Activated naive CD8-positive, alpha-beta T cell treated with anti-CD3 and anti-CD28 coated beads, Interleukin-2, amount 50 U/mL, for 16 hours (primary cell): ENCODE data around the gene ABTB2.

Source experiments
- DNase-seq: peaks from one replicate; pipeline ENCODE4 v3.0.0-alpha.2; 2020; ENCODE audit warnings: low read depth, low spot score

The ABTB2 gene

DNA sequence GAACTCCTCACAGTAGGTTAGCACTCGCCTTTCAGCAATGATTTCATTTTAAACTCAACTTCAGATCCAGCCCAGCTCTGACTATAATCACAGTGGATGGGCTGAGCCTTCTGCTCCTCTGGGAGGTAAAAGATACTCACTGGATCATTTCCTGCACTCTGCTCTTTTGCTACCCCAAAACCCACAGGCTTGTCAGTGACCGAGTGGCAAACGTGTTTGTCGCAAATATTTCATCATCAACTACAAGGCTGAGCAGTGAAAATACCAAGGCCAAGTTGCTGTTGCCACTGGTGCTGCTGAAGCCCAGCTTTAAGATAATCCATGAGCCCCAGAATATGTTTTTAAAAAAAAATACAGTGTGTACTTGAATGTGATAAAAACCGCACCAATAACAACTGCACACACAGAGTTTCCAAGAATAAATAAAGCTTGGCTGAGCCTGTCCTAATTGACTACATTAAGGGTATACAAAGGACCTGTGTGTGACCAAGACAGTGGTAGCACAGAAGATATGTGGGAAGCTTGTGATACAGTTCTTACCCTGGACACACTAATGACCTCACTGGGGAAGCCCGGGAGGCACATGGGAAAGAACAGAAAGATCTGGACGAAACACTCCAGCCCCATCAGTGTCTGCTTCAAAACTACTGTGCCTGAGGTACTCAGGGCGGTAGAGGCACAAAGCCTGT is 41.3 kb downstream of the ABTB2 start:
- DNase-seq: no peak

- DNase-seq: no peak
These were observed 42.4 kb downstream of the ABTB2 start for GRCh38 chr11:34315394-34315793.

DNA sequence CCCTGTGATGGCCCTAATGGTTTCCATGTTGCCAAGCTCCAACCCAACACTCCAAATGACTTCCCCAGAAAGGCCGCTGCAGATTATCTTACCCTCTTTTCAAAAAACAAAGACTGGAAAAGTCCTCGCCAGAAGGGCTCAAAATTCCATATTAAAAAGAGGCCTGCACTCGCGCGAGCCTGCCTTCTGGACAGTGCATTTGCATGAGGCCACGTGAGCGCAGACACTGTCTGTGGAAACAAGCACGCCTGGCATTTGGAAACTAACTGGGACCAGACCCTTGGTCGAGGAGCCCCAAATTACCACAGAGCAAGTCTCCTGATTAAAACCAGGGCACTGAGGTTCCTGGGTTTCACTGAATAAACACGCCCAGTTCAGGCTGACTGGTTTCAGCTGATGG is 42.9 kb downstream of the ABTB2 start:
- DNase-seq: no peak

DNA sequence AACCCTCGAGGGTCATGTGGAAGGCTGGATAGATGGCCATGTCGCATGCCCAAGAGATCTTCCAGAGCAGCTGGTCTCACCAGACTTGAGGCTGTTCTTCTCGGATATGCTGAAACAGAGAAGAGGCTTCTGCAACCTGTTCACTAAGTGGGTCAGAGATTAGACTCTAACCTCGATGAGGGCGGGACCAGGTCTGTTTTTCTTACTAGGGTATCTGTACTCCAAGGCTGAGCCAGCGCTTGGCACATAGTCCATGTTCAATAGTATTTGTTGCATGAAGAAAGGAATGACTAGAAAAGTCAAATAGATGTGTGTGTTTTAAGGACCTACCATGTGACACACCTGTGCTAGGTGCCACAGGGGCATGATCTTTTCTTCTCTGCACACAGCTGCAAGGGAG is 43.6 kb downstream of the ABTB2 start:
- DNase-seq: no peak

DNA sequence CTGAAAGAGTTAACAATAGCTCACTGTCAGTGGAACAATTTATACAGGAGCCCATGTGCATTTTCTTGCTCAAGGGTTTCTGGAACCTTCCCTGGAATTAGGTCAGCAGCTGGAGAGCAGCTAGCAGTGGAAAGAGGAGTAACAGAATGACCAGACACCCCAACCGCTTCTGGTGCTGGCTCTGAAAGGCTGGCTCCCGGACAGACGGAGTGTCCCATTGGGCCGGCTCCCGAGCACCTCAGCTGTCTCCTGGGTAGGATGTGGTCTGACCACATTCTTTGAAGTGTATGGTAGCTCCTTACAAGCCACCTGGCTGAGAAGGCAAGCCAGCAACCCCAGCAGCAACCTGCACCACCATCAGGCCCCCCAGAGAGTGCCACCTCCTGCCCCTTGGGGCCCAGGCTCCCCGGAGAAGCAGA is 44.7 kb downstream of the ABTB2 start:
- DNase-seq: no peak

DNA sequence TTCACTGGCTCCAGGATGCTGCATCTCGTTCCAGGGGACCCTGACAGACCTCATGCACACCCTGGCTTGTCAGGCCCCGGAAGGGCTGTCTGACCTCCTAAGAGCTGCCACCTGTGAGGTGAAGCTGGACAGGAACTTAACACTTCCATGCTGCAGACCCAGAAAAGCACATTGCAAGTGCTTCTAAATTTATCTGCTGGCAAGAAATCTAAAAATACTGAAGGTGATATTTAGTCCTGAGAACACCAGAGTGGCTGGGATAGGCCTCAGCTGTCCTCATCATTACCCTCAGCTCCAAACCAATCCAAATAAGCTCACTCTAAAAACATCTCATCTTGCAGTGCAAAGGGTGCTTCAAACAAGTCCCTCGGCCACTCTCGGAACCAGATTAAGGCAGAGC is 46.7 kb downstream of the ABTB2 start:
- no peak for DNase-seq

GRCh38 chr11:34309965-34310364 is 47.8 kb downstream of the ABTB2 start:
- no peak for DNase-seq

GRCh38 chr11:34308913-34309585 is 48.8 kb downstream of the ABTB2 start:
- DNase-seq: no peak

GRCh38 chr11:34308049-34308912 is 49.5 kb downstream of the ABTB2 start:
- DNase-seq: no peak

DNA sequence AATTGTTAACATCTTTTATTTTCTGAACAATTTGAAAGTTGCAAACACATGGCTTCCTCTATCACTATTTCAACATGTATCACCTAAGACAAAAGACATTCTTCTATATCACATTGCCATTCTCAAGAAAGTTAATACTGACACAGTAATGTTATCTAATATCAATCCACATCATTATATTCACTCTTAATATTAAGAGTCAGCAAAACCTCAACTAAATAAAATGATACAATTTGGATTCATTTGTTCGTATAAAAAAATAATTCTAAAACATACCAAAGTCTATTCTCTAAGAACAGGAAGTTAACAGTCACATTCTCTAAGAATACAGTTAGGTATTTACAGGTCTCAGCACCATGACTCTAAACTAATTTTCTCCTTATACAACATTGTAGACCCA is 52.0 kb downstream of the ABTB2 start:
- no peak for DNase-seq

DNA sequence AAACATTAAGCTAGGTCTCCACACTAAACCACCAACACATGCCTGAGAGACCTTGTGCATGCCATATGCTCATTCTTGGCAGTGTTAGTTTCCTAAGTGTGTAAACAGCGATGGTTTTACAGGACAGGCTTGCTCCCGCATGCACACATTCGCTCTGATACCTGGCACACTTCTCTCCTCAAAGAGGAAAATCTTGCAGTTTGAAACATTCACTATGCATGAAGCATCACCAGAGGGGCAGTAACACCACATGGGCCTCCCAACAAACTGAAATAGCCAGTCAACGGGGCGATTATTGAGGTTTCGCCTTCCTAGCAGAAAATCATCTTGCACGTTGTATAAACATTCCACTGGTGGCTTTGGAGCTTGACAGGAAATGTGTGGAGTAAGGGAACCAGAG is 52.6 kb downstream of the ABTB2 start:
- DNase-seq: no peak

- no peak for DNase-seq
These were observed 54.7 kb downstream of the ABTB2 start for GRCh38 chr11:34303028-34303570.

DNA sequence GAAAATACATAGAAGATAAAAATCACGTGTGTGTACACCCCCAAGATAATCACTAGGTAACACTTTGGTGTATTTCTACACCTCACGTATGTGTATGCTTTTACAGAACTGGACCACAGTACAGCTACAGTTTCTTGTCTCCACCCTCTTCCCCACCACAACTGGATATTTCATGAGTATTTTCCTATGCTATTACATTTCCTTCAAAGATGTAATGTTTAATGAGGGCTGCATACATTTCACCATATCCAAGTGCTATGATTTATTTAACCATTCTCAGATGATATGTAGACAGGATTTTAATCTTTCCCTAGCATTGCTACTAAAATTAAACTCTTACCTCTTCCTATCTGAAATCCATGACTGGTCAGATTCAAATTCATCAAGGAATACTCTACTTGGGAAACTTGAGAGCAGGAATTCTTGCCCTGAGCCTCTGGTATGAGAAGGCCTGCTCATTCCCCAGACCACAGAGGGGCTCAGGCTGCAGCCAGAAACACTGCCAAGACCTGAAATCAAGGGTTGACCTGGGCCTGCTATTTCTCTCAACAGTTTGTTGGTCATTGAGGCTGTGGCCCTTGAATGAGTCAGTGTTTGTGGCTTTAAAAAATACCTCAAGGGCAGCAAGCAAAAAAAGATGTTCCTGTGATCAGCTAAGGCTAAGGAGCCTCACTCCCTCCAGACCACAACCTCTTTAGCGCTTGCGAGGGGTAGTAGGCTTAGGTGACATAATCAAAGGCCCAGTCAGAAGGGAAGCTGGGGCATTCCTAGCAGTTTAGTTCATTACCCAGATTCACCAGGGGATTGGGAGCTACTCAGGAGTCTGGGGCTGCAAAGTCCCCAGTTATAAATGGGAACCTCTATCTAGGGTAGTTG is 55.5 kb downstream of the ABTB2 start:
- no peak for DNase-seq

DNA sequence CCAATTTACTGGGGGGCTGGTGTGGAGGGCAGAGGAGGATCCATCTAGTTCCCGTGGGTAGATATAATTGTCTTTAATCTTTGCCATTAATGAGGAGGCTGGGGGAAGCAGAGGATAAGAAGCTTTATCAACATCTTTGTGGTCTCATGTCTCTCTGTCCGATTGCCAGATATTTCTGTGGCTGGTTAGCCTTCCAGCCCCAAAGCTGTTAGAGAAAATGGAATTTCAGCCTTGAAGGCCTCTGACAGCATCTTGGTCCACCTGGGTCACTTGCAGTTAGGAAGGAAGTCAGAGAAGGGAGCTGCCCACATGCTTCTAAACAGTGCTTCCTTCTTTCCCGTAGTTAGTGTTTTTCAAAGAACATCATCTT is 56.9 kb downstream of the ABTB2 start:
- no peak for DNase-seq

DNA sequence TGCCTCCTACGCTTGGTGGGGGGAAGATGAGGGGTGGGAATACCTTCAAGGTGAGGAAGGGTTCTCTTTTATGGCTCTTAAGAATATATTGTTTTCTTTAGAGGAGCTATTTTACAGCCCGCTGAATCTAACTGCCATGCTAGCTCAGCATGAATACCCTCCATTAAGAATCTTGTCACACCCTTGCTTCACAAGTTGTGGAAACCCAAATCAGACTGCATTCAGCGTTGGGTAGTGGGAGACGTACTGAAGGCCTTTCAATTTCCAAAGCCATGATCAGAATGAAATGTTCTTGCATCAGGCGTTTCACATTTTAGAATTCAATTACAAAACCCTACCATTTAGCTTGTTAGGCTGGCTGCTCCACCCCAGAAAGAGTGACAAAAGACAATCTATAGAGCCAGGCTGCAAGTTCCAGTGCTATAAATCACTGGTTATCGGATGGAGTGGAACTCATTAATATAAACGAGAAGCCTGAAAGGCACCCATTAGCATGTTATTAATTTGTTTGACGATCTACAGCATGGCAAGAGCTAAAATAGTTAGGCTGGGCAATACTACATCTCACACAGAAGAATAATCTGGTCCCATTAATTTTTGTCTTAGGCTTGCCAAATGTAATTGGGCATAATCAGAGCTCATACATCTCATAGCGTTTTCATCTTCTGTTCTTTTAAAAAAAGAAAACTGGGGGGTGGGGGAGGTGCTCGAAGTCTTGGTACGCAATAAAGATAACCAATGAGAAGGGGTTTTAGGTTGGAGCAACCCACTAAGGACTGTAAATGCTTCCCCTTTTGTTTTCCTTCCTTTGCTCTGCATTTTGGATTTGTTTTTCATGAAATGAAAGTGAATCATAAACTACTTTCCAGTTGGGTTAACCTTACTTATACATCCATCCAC is 57.5 kb downstream of the ABTB2 start:
- no peak for DNase-seq

- DNase-seq: no peak
These were observed 58.4 kb downstream of the ABTB2 start for GRCh38 chr11:34299284-34299972.

GRCh38 chr11:34298871-34299270 is 58.9 kb downstream of the ABTB2 start:
- DNase-seq: no peak

DNA sequence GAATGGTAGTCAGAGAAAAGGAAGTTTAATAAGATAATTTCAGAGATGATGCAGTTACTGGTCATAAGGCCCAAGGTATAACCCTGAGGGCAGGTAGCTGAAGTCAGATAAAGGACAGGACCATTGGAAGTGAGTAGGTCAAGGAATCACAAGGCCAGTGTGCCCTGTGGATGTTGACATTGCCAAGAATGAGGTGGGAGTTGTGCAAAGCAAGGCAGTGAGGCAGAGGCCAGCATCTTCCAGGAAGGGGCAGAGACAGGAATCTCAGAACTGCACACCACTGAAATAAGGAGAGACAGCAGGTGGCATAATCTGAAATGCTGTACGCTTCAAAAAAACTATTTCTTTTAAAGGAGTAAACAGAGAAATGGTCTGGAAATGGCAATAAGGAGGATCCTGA is 61.4 kb downstream of the ABTB2 start:
- DNase-seq: no peak

DNA sequence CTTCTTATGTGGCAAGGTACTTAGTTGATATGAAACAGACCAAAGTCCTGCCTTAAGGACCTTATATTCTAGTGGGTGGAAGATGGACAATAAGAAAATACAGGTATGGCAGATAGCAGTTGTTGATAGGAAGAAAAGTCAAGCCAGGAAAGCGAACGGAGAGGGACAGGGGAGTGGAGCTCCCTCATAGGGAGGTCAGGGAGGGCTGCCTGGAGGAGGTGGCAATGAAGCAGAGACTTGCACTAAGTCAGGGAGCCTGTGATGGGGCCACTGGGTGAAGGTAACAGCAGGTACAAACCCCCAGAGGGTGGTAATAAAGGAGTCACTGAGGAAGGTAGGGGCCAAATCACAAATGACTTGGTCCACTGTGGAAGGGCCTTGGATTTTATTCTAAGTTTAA is 65.3 kb downstream of the ABTB2 start:
- DNase-seq: no peak

- DNase-seq: no peak
These were observed 65.7 kb downstream of the ABTB2 start for GRCh38 chr11:34292111-34292510.
